Measurements from ENCODE around the gene CIT.

CIT gene

GRCh38 chr12:119666900-119667576 is 210.1 kb downstream of the CIT start:
- DNase-seq (ENCODE audit: insufficient read length, low spot score) (no peak), FAIRE-seq (no peak)
- TF ChIP-seq, protein P1, sequence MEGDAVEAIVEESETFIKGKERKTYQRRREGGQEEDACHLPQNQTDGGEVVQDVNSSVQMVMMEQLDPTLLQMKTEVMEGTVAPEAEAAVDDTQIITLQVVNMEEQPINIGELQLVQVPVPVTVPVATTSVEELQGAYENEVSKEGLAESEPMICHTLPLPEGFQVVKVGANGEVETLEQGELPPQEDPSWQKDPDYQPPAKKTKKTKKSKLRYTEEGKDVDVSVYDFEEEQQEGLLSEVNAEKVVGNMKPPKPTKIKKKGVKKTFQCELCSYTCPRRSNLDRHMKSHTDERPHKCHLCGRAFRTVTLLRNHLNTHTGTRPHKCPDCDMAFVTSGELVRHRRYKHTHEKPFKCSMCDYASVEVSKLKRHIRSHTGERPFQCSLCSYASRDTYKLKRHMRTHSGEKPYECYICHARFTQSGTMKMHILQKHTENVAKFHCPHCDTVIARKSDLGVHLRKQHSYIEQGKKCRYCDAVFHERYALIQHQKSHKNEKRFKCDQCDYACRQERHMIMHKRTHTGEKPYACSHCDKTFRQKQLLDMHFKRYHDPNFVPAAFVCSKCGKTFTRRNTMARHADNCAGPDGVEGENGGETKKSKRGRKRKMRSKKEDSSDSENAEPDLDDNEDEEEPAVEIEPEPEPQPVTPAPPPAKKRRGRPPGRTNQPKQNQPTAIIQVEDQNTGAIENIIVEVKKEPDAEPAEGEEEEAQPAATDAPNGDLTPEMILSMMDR (IDR thresholded peaks at IDR 0.05; ENCODE audit: insufficient read depth, missing control alignments), result no peak

GRCh38 chr12:119666226-119666795 is 210.8 kb downstream of the CIT start:
- TF ChIP-seq, protein P1 (IDR thresholded peaks at IDR 0.05; ENCODE audit: insufficient read depth, missing control alignments), result no peak
- FAIRE-seq, result no peak
- DNase-seq (ENCODE audit: insufficient read length, low spot score), result no peak

GRCh38 chr12:119665164-119665929 is 211.8 kb downstream of the CIT start:
- no peak for FAIRE-seq
- TF ChIP-seq, protein P1 (IDR thresholded peaks at IDR 0.05; ENCODE audit: insufficient read depth, missing control alignments), result no peak
- no peak for DNase-seq (ENCODE audit: insufficient read length, low spot score)

- no peak for FAIRE-seq
- TF ChIP-seq, protein P1 (IDR thresholded peaks at IDR 0.05; ENCODE audit: insufficient read depth, missing control alignments), result no peak
These were observed 212.5 kb downstream of the CIT start for GRCh38 chr12:119664642-119665041.

DNA sequence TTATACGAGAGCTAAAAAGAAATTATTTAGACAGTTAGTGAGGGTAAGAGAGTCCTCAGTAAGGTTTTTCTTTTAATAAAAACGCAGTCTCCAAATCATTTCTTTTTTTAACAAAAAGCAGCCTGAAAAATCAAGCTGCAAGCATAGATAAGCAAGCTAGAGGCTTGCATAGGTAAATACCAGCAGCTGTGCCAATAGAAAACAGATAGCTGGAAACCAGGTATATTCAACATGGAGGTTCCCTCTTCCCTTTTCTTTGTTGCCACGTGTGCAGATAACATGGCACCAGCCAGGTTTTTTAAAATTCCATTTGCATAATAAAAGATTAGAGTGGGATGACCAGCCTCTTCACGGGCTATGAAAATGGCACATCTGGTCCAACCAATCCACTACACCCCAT is 215.2 kb downstream of the CIT start:
- FAIRE-seq (no peak), DNase-seq (ENCODE audit: insufficient read length, low spot score) (no peak)
- TF ChIP-seq, protein P1 (IDR thresholded peaks at IDR 0.05; ENCODE audit: insufficient read depth, missing control alignments), result no peak

More at GRCh38 chr12:119664642-119665041, 212.5 kb downstream of the CIT start:
- no peak for DNase-seq (ENCODE audit: insufficient read length, low spot score)

DNA sequence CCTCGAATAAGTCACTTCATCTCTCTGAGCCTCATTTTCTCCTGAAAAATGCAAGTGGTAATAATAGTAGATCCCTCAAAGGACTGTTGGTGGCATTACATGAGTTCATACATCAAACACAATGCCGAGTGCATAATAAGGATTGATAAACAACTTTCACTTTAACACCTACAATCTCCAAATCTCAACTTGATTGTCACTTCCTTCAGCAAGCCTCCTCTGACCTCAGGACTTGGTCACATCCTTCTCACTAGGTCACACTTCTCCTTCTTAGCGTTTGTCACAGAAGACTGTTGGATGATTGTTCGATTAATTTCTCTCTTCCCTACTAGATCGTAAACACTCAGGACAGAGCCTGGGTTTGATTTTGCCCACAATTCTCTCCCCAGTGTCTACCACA is 217.0 kb downstream of the CIT start:
- TF ChIP-seq, protein P1 (IDR thresholded peaks at IDR 0.05; ENCODE audit: insufficient read depth, missing control alignments), result no peak
- FAIRE-seq (no peak), DNase-seq (ENCODE audit: insufficient read length, low spot score) (no peak)
